ENCODE measurements around the gene SPAST. TPM values are rescaled to one million over a fixed set of nuclear protein-coding genes. Genes with fewer than 3 reads are reported as not detected.
A peak's percentile ranks its signal among the peaks of the same experiment; 100 is the strongest.
"Not testable (repeated sequence)": the region's sequence is repeated elsewhere in the genome, so short reads cannot be mapped to it uniquely, and the experiment has no call there.

SPAST gene
- total and polyA plus RNA-seq, 4 donors, result 3.9 to 18.2 (median 9.2) TPM

DNA sequence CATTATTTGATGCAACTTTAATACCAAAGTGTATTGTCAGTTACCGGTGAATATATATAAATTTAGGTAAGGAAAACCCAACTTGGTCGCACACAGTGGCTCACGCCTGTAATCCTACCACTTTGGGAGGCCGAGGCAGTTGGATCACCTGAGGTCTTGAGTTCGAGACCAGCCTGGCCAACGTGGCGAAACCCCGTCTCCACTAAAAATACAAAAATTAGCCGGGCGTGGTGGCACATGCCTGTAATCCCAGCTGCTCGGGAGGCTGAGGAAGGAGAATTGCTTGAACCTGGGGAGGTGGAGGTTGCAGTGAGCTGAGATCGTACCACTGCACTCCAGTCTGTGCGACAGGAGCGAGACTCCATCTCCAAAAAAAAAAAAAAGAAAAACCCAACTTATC is 88.2 kb downstream of the SPAST start:
- H3K9me3 ChIP-seq (ENCODE audit: control insufficient read depth, low read length); intact Hi-C loops (cut with DNase I); H3K36me3 ChIP-seq (ENCODE audit: control insufficient read depth in 1 of 2, insufficient read depth in 2 of 2, low read length in 1 of 2); H3K4me1 ChIP-seq (ENCODE audit: control insufficient read depth in 1 of 2, insufficient read depth in 2 of 2, low read length in 2 of 2); ATAC-seq (ENCODE audit: low FRiP score); H3K27me3 ChIP-seq (ENCODE audit: control insufficient read depth in 1 of 2, insufficient read depth in 2 of 2, low read length in 1 of 2); H3K27ac ChIP-seq (ENCODE audit: low read depth in 1 of 2, low read length in 2 of 2); H3K4me3 ChIP-seq (ENCODE audit: low read length in 2 of 2); DNase-seq: not testable (repeated sequence)
- 98% methylated on average over 14 of the region's 14 CpGs for WGBS, 2 donors

DNA sequence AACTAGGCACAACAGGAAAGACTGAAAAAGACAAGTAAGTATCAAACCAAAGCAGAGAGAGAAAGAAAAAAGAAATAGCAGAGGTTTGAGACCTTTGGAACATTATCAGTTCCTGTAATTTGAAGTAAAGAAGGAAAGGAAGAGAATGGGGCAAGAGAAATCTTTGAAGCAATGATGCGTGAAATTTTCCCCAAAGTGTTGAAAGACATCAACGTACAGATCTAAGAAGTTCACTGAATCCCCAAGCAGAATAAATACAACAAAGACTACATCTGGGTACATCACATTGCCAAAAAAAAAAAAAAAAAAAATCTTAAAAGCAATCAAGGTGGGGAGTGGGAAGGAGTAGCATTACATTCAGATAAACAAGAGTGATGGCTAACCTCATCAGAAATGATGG is 96.3 kb downstream of the SPAST start:
- intact Hi-C loops (cut with DNase I), result loop anchor here (10.0 kb wide), 1 partner anchor 95 kb away; the partner anchor contains the start of gene SPAST (in 2 of the 2)
- H3K36me3 ChIP-seq (ENCODE audit: control insufficient read depth in 1 of 2, insufficient read depth in 2 of 2, low read length in 1 of 2), result no peaks in the 10 kb centered on the region
- ATAC-seq (ENCODE audit: low FRiP score), result no peak
- no peak overlapping the region for H3K27ac ChIP-seq (ENCODE audit: low read depth in 1 of 2, low read length in 2 of 2)
- no peaks in the 10 kb centered on the region for H3K27me3 ChIP-seq (ENCODE audit: control insufficient read depth in 1 of 2, insufficient read depth in 2 of 2, low read length in 1 of 2)
- H3K4me3 ChIP-seq (ENCODE audit: low read length in 2 of 2), result no peak overlapping the region
- no peak for DNase-seq
- 91 to 94% methylated on average over 2 of the region's 2 CpGs for WGBS, 2 donors
- no peaks in the 10 kb centered on the region for H3K9me3 ChIP-seq (ENCODE audit: control insufficient read depth, low read length)
- H3K4me1 ChIP-seq (ENCODE audit: control insufficient read depth in 1 of 2, insufficient read depth in 2 of 2, low read length in 2 of 2), result no peaks in the 10 kb centered on the region

DNA sequence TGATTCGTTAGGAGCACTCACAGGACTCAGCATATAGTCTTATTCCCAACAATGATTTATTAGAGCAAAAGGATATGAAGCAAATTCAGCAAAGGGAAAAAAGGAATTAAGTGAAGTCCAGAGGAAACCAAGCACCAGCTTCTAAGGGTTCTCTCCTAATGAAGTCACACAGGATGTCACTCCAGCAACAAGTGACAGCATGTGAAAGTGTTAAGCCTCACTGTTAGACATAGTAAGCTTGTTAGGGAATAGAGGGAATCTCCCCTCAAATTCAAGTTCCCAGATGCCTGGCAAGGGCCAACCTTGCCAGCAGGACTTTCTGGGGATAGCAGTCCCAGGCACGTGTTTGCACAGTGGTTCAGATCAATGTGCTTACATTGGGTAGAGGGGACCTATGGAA is 97.9 kb downstream of the SPAST start:
- WGBS, 2 donors, result 59 to 61% methylated on average over 2 of the region's 2 CpGs
- Histone ChIP-seq H3K4me3 (ENCODE audit: low read length in 2 of 2) (no peak overlapping the region), H3K27ac (ENCODE audit: low read depth in 1 of 2, low read length in 2 of 2) (no peak overlapping the region), H3K36me3 (ENCODE audit: control insufficient read depth in 1 of 2, insufficient read depth in 2 of 2, low read length in 1 of 2) (no peaks in the 10 kb centered on the region), H3K27me3 (ENCODE audit: control insufficient read depth in 1 of 2, insufficient read depth in 2 of 2, low read length in 1 of 2) (no peaks in the 10 kb centered on the region), H3K4me1 (ENCODE audit: control insufficient read depth in 1 of 2, insufficient read depth in 2 of 2, low read length in 2 of 2) (no peaks in the 10 kb centered on the region), H3K9me3 (ENCODE audit: control insufficient read depth, low read length) (no peaks in the 10 kb centered on the region)
- ATAC-seq (ENCODE audit: low FRiP score) (no peak), DNase-seq (no peak)
- intact Hi-C loops (cut with DNase I), result loop anchor here (10.0 kb wide), 1 partner anchor 96 kb away; the partner anchor contains the start of gene SPAST (in 2 of the 2)

DNA sequence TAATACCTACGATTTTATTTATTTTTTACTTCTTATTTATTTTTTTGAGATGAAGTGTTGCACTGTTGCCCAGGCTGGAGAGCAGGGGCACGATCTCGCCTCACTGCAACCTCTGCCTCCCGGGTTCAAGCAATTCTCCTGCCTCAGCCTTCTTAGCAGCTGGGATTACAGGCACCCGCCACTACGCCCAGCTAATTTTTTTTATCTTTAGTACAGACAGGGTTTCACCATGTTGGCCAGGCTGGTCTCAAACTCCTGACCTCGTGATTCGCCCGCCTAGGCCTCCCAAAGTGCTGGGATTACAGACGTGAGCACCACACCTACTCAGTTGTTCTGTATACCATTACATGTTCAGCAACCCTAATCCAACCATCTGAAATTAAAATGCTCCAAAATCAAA is 100.9 kb downstream of the SPAST start:
- intact Hi-C loops (cut with DNase I), result loop anchor here (2.0 to 10.0 kb wide), 2 partner anchors 99 to 113 kb away; partner anchors contain the start of genes SPAST (in 2 of the 2) and YIPF4 (in 1 of the 2)
- ATAC-seq (ENCODE audit: low FRiP score); H3K27ac ChIP-seq (ENCODE audit: low read depth in 1 of 2, low read length in 2 of 2); DNase-seq; H3K9me3 ChIP-seq (ENCODE audit: control insufficient read depth, low read length); H3K36me3 ChIP-seq (ENCODE audit: control insufficient read depth in 1 of 2, insufficient read depth in 2 of 2, low read length in 1 of 2); H3K27me3 ChIP-seq (ENCODE audit: control insufficient read depth in 1 of 2, insufficient read depth in 2 of 2, low read length in 1 of 2); H3K4me1 ChIP-seq (ENCODE audit: control insufficient read depth in 1 of 2, insufficient read depth in 2 of 2, low read length in 2 of 2); H3K4me3 ChIP-seq (ENCODE audit: low read length in 2 of 2): not testable (repeated sequence)
- WGBS, 2 donors, result 87 to 89% methylated on average over 10 of the region's 10 CpGs

DNA sequence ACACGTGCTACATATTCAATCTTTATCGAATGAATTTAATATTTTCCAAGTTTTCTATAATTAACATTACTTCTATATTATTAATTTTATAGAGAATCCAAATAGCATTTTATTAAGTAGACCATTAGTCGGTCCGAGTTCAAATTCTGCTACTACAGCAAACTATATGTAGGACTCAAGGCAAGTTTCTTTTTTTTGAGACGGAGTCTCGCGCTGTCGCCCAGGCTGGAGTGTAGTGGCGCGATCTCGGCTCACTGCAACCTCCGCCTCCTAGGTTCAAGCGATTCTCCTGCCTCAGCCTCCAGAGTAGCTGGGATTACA is 101.6 kb downstream of the SPAST start:
- H3K27ac ChIP-seq (ENCODE audit: low read depth in 1 of 2, low read length in 2 of 2), result peak overlapping the region in 1 of 2 donors; percentile 86
- H3K9me3 ChIP-seq (ENCODE audit: control insufficient read depth, low read length); H3K4me1 ChIP-seq (ENCODE audit: control insufficient read depth in 1 of 2, insufficient read depth in 2 of 2, low read length in 2 of 2); H3K27me3 ChIP-seq (ENCODE audit: control insufficient read depth in 1 of 2, insufficient read depth in 2 of 2, low read length in 1 of 2); ATAC-seq (ENCODE audit: low FRiP score); H3K36me3 ChIP-seq (ENCODE audit: control insufficient read depth in 1 of 2, insufficient read depth in 2 of 2, low read length in 1 of 2); DNase-seq: not testable (repeated sequence)
- peak overlapping the region; percentile 60 to 69 for H3K4me3 ChIP-seq (ENCODE audit: low read length in 2 of 2)
- WGBS, 2 donors, result 6 to 7% methylated on average over 13 of the region's 13 CpGs
- intact Hi-C loops (cut with DNase I), result loop anchor here (2.0 to 10.0 kb wide), 2 partner anchors 100 to 112 kb away; partner anchors contain the start of genes SPAST (in 2 of the 2) and YIPF4 (in 1 of the 2)

DNA sequence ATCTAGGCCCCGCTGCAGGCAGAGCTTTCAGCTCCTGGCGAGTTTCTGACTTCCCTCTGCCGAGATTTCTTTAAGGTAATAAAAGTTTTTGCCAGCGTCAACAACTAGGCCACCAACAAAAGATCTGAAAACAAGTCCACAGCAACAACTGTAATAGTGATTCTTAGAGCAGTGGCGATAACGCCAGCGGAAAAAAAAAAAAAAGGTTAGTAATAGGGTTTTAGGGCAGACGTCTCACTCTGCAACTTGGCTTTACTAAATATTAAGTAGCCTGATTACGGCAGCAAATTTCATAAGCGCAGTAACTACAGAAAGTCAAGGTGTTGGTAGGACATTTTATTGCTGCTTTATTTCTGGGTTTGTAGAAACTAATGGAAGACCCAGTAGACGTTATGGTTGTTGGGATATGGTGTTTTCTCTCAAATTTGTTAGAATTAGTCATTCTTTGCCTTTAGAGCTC is 102.8 kb downstream of the SPAST start:
- H3K36me3 ChIP-seq (ENCODE audit: control insufficient read depth in 1 of 2, insufficient read depth in 2 of 2, low read length in 1 of 2), result no peaks in the 10 kb centered on the region
- H3K4me1 ChIP-seq (ENCODE audit: control insufficient read depth in 1 of 2, insufficient read depth in 2 of 2, low read length in 2 of 2), result no peaks in the 10 kb centered on the region
- H3K27ac ChIP-seq (ENCODE audit: low read depth in 1 of 2, low read length in 2 of 2), result peak overlapping the region in 1 of 2 donors; percentile 19
- no peaks in the 10 kb centered on the region for H3K27me3 ChIP-seq (ENCODE audit: control insufficient read depth in 1 of 2, insufficient read depth in 2 of 2, low read length in 1 of 2)
- ATAC-seq (ENCODE audit: low FRiP score), result no peak
- intact Hi-C loops (cut with DNase I), result loop anchor here (10.0 kb wide), 1 partner anchor 101 kb away; the partner anchor contains the start of gene SPAST (in 2 of the 2)
- H3K4me3 ChIP-seq (ENCODE audit: low read length in 2 of 2), result peak overlapping the region; percentile 76 to 83
- H3K9me3 ChIP-seq (ENCODE audit: control insufficient read depth, low read length), result no peaks in the 10 kb centered on the region
- 2 to 3% methylated on average over 11 of the region's 11 CpGs for WGBS, 2 donors
- DNase-seq, result no peak

DNA sequence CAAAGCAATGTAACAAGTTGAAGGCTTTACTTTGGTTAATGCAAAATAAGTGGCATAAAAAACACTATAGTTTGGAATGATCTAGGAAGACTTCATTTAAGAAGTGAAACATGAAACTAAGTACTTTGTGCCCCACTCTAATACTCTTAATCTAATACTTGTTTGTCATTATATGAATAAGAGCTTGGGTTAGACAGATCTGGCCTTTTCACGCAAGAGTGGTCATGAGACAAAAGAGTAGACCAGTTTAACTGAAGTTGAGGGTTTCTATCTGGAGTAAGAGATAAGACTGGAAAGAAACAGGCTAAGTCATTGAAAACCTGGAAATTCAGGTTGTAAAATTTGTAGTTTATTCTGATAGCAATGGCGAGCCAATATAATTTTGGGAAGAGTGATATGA is 105.2 kb downstream of the SPAST start:
- ATAC-seq (ENCODE audit: low FRiP score), result no peak
- no peaks in the 10 kb centered on the region for H3K9me3 ChIP-seq (ENCODE audit: control insufficient read depth, low read length)
- intact Hi-C loops (cut with DNase I), result loop anchor here (10.0 kb wide), 1 partner anchor 104 kb away; the partner anchor contains the start of gene SPAST (in 2 of the 2)
- WGBS, 2 donors, result 85 to 97% methylated on average over 2 of the region's 2 CpGs
- H3K27me3 ChIP-seq (ENCODE audit: control insufficient read depth in 1 of 2, insufficient read depth in 2 of 2, low read length in 1 of 2), result no peaks in the 10 kb centered on the region
- H3K4me3 ChIP-seq (ENCODE audit: low read length in 2 of 2), result no peak overlapping the region
- peaks cover 0 to 3% of the 10 kb centered on the region in 2 donors for H3K36me3 ChIP-seq (ENCODE audit: control insufficient read depth in 1 of 2, insufficient read depth in 2 of 2, low read length in 1 of 2)
- H3K27ac ChIP-seq (ENCODE audit: low read depth in 1 of 2, low read length in 2 of 2), result no peak overlapping the region
- H3K4me1 ChIP-seq (ENCODE audit: control insufficient read depth in 1 of 2, insufficient read depth in 2 of 2, low read length in 2 of 2), result no peaks in the 10 kb centered on the region
- DNase-seq, result no peak

DNA sequence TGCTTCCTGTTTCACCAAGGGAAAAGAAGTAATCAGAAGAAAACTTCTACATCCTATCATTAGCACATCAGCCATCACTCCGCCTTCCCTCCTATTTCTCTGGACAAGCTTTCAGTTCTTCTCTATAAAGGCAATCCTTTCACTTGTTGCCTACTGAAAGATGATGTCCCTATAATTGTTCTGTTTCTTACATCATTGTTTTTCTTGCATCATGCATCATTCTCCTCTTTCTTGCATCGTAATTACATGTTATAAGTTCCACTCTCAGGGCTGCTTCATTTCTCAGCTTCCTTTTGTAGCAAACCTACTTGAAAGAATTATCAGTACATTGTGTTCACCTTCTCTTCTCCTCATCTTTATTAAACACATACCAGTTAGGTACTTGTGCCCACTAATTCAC is 109.5 kb downstream of the SPAST start:
- no peaks in the 10 kb centered on the region for H3K4me1 ChIP-seq (ENCODE audit: control insufficient read depth in 1 of 2, insufficient read depth in 2 of 2, low read length in 2 of 2)
- intact Hi-C loops (cut with DNase I), result no loop called here
- DNase-seq (no peak), ATAC-seq (ENCODE audit: low FRiP score) (no peak)
- no peak overlapping the region for H3K27ac ChIP-seq (ENCODE audit: low read depth in 1 of 2, low read length in 2 of 2)
- H3K36me3 ChIP-seq (ENCODE audit: control insufficient read depth in 1 of 2, insufficient read depth in 2 of 2, low read length in 1 of 2), result peaks cover 0 to 3% of the 10 kb centered on the region in 2 donors
- WGBS, 2 donors, result 87 to 91% methylated on average over 2 of the region's 2 CpGs
- no peak overlapping the region for H3K4me3 ChIP-seq (ENCODE audit: low read length in 2 of 2)
- H3K9me3 ChIP-seq (ENCODE audit: control insufficient read depth, low read length), result no peaks in the 10 kb centered on the region
- H3K27me3 ChIP-seq (ENCODE audit: control insufficient read depth in 1 of 2, insufficient read depth in 2 of 2, low read length in 1 of 2), result no peaks in the 10 kb centered on the region

DNA sequence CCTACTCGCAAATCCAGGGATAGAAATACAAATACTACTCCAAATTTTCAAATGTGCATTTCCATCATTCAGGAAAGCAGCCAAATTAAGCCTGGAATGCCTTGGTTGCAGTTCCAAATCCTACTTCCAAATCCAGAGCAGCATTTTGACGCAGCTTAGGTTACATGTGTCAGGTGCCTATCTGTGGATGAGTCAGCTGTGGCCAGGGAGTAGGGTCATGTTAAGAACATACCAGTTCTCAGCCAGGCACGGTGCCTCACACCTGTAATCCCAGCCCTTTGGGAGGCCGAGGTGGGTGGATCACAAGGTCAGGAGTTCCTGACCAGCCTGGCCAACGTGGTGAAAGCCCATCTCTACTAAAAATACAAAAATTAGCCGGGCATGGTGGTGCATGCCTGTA is 119.3 kb downstream of the SPAST start:
- 93 to 95% methylated on average over 6 of the region's 6 CpGs for WGBS, 2 donors
- H3K27me3 ChIP-seq (ENCODE audit: control insufficient read depth in 1 of 2, insufficient read depth in 2 of 2, low read length in 1 of 2), result no peaks in the 10 kb centered on the region
- DNase-seq, result no peak
- H3K9me3 ChIP-seq (ENCODE audit: control insufficient read depth, low read length), result no peaks in the 10 kb centered on the region
- no peak overlapping the region for H3K27ac ChIP-seq (ENCODE audit: low read depth in 1 of 2, low read length in 2 of 2)
- intact Hi-C loops (cut with DNase I), result no loop called here
- H3K36me3 ChIP-seq (ENCODE audit: control insufficient read depth in 1 of 2, insufficient read depth in 2 of 2, low read length in 1 of 2), result peaks cover 0 to 7% of the 10 kb centered on the region in 2 donors
- H3K4me3 ChIP-seq (ENCODE audit: low read length in 2 of 2), result no peak overlapping the region
- H3K4me1 ChIP-seq (ENCODE audit: control insufficient read depth in 1 of 2, insufficient read depth in 2 of 2, low read length in 2 of 2), result no peaks in the 10 kb centered on the region
- no peak for ATAC-seq (ENCODE audit: low FRiP score)

Data from aorta (tissue), 5 donors.